ENCODE results near the gene BCAS1.

The BCAS1 gene

GRCh38 chr20:54044156-54044555 lies 26.2 kb downstream of the BCAS1 start:
- DNase-seq = no peak
- Histone ChIP-seq H3K4me1 (no peaks in the 10 kb centered on the region), H3K27me3 (peaks cover 8% of the 10 kb centered on the region; the same call in 1 of the 2 replicates), H3K9me3 (no peaks in the 10 kb centered on the region), H3K4me3 (ENCODE audit: low read depth, low read length) (no peak overlapping the region), H3K36me3 (no peaks in the 10 kb centered on the region)
- no peak for TF ChIP-seq CTCF (IDR thresholded peaks at IDR 0.05; ENCODE audit: low read depth, low read length)

GRCh38 chr20:54043076-54043967 lies 27.1 kb downstream of the BCAS1 start:
- Histone ChIP-seq H3K27me3 (peaks cover 11% of the 10 kb centered on the region), H3K4me1 (no peaks in the 10 kb centered on the region), H3K36me3 (no peaks in the 10 kb centered on the region), H3K9me3 (no peaks in the 10 kb centered on the region), H3K4me3 (ENCODE audit: low read depth, low read length) (no peak overlapping the region)
- no peak for DNase-seq
- no peak for TF ChIP-seq CTCF (IDR thresholded peaks at IDR 0.05; ENCODE audit: low read depth, low read length)

GRCh38 chr20:54042021-54042420 lies 28.4 kb downstream of the BCAS1 start:
- H3K4me3 ChIP-seq (ENCODE audit: low read depth, low read length) = no peak overlapping the region
- no peaks in the 10 kb centered on the region for H3K9me3 ChIP-seq
- H3K36me3 ChIP-seq = no peaks in the 10 kb centered on the region
- DNase-seq = no peak
- H3K4me1 ChIP-seq = no peaks in the 10 kb centered on the region
- H3K27me3 ChIP-seq = peaks cover 11% of the 10 kb centered on the region
- TF ChIP-seq CTCF (IDR thresholded peaks at IDR 0.05; ENCODE audit: low read depth, low read length) = no peak

GRCh38 chr20:54041336-54041735 lies 29.1 kb downstream of the BCAS1 start:
- H3K4me1 ChIP-seq = no peaks in the 10 kb centered on the region
- H3K36me3 ChIP-seq = no peaks in the 10 kb centered on the region
- TF ChIP-seq CTCF (IDR thresholded peaks at IDR 0.05; ENCODE audit: low read depth, low read length) = no peak
- no peak overlapping the region for H3K4me3 ChIP-seq (ENCODE audit: low read depth, low read length)
- H3K9me3 ChIP-seq = no peaks in the 10 kb centered on the region
- H3K27me3 ChIP-seq = peaks cover 11% of the 10 kb centered on the region
- DNase-seq = no peak

GRCh38 chr20:54040531-54040930 lies 29.9 kb downstream of the BCAS1 start:
- H3K4me1 ChIP-seq = no peaks in the 10 kb centered on the region
- H3K4me3 ChIP-seq (ENCODE audit: low read depth, low read length) = no peak overlapping the region
- no peaks in the 10 kb centered on the region for H3K9me3 ChIP-seq
- peaks cover 11% of the 10 kb centered on the region for H3K27me3 ChIP-seq
- no peaks in the 10 kb centered on the region for H3K36me3 ChIP-seq
- TF ChIP-seq CTCF (IDR thresholded peaks at IDR 0.05; ENCODE audit: low read depth, low read length) = no peak
- DNase-seq = no peak

- Histone ChIP-seq H3K4me3 (ENCODE audit: low read depth, low read length) (no peak overlapping the region), H3K36me3 (no peaks in the 10 kb centered on the region), H3K27me3 (peaks cover 11% of the 10 kb centered on the region), H3K4me1 (no peaks in the 10 kb centered on the region), H3K9me3 (no peaks in the 10 kb centered on the region)
- no peak for TF ChIP-seq CTCF (IDR thresholded peaks at IDR 0.05; ENCODE audit: low read depth, low read length)
- no peak for DNase-seq
These were observed 31.4 kb downstream of the BCAS1 start for GRCh38 chr20:54038961-54039360.
